ENCODE measurements around the gene NCR3LG1.

The NCR3LG1 gene, protein sequence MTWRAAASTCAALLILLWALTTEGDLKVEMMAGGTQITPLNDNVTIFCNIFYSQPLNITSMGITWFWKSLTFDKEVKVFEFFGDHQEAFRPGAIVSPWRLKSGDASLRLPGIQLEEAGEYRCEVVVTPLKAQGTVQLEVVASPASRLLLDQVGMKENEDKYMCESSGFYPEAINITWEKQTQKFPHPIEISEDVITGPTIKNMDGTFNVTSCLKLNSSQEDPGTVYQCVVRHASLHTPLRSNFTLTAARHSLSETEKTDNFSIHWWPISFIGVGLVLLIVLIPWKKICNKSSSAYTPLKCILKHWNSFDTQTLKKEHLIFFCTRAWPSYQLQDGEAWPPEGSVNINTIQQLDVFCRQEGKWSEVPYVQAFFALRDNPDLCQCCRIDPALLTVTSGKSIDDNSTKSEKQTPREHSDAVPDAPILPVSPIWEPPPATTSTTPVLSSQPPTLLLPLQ

DNA sequence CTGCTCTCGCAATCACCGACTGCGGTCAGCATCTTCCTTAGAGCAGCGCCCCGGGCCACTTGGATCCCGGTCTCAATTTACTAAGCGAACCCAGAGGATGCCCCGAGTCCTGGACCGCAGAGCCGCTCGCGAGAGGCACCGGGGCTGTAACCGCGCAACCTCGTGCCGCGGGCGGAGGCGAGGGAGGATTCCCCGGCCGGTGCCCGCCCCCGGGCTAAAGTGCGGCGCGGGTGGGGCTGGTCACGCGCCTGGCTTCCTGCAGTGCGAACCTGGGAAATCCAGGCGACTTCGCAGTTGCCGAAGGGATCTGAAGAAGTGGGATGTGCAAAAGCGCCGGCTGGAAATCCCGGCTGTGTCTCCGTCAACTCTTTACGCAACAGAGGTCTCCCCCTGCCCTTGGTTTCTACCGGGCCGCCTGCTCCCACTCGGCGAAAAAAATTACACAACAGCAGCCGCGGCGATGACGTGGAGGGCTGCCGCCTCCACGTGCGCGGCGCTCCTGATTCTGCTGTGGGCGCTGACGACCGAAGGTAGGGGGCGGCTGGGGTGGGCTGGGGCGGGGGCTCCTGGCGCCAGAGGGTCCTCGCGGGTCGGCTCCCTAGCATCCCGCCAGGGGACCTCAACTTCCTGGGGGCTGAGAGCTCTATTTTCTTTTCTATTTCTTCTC lies at the start of gene NCR3LG1:
TSS of gene NCR3LG1 (plus strand) at position 291 of the 667 bp plus-strand sequence. CDS start at position 461, 170 bp downstream.
- no peak for FAIRE-seq

DNA sequence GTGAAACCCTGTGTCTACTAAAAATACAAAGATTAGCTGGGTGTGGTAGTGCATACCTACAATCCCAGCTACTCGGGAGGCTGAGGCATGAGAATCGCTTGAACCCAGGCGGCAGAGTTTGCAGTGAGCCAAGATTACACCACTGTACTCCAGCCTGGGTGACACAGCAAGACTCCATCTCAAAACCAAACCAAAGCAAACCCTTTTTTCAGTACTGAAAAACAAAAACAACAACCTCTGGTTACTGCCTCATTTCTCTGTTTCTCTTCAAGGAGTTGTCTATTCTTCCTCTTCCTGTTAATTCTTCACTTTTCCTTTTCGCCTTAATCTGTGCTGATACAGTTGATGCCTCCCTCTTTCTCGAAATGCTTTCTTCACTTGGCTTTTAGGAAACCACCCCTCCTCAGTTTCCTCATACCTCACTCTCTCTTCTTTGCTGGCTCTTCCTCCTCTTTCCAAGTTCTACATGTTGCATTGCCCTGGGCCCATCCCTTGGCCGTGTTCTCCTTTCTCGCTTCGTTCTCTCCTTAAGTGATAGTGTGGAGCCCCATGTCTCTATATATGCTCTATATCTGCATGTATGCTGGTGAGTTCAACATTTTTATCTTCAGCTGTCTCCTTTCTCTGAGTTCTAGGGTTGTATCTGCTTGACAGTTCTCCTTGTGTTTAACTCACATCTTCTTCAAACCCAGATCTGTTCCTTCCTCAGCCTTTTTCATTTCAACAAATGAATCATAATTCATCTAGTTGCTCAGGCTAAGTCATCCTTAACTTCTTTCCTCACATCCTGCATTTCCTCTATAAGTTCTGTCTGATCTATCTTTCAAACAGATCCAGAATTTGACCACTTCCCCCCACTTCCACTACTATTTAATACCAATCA lies 38.0 kb upstream of the NCR3LG1 start:
- no peak for FAIRE-seq

DNA sequence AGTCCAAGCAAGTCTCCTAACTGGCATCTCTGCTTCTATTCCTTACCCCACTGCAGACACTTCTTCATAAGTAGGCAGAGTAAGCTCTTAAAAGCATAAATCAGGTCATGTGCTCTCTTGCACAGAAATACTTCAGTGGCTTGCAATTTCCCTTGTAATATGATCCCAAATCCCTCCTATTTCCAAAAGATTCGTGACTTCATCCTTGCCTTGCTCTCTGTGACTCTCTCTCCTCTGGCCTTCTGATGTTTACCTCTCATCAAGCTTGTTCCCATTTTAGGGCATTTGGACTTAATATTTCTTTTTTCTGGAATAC lies 37.4 kb upstream of the NCR3LG1 start:
- FAIRE-seq = no peak

DNA sequence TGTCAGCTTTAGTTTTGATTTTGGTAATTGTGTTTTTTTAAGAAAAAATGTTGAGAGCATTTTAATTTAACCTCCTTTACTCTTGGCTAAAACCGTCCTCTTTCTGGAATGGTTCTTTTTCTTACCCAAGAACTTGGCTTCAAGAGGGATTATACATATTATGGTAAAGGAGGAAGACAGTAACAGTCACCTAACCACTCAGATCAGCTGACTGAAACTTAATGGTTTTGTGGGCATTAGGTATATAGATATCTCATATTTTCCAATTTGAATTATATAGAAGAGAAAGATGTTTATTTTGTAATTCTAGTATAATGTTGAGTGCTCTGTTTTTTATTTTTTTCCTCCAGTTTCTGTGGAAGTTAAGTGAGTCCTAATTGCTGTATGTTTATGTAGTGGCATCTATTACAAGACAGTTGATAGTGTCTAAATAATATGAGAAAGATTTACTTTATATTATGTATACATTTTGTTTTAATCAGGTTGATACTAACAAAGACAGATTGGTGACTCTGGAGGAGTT lies 36.6 kb upstream of the NCR3LG1 start:
- no peak for FAIRE-seq

DNA sequence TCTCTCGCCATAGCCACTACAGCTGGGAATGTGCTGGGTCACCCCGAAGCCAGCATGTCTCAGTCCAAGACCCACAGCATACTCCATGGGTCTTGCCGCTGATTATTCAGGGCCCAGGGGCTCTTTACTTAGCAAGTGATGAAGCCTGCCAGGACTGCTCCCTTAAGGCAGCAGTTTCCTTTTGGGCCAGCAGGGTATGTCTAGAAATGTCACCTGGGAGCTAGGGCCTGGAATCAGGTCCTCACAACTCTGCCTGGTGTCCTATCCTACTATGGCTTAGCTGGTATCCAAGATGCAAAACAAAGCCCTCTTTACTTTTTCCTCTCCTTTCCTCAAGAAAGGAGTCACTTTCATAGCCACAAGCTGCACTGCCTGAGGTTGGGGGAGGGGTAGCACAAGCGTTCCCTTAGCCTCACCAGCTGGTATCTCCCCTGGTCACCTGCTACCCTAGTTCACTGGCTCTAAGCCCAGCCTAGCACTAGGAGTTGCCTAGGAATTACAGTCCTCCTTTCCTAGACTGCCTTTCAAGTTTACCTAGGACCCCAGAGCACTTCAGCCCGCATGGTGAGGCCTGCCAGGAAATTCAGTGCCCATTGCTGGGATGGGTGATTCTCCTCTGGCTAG lies 22.6 kb upstream of the NCR3LG1 start:
- FAIRE-seq = no peak

DNA sequence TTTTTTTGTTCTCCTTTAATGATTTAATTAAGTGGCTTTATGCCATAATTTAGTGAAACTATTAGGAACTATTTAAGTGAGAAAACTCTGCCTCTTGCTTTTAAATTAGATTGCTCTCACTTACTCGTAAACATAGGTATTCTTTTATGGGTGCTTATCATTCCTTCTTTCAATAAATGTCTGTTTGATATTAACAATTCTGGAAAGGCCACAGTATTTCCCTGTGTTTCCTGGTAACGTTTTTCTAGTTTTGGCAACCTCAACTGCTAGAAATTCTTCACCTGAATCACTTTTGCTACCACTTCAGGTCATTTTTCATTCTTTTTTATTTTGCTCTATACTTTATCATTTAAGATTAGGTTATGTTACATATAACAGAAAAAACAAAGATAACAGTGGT lies 19.9 kb upstream of the NCR3LG1 start:
- no peak for FAIRE-seq

DNA sequence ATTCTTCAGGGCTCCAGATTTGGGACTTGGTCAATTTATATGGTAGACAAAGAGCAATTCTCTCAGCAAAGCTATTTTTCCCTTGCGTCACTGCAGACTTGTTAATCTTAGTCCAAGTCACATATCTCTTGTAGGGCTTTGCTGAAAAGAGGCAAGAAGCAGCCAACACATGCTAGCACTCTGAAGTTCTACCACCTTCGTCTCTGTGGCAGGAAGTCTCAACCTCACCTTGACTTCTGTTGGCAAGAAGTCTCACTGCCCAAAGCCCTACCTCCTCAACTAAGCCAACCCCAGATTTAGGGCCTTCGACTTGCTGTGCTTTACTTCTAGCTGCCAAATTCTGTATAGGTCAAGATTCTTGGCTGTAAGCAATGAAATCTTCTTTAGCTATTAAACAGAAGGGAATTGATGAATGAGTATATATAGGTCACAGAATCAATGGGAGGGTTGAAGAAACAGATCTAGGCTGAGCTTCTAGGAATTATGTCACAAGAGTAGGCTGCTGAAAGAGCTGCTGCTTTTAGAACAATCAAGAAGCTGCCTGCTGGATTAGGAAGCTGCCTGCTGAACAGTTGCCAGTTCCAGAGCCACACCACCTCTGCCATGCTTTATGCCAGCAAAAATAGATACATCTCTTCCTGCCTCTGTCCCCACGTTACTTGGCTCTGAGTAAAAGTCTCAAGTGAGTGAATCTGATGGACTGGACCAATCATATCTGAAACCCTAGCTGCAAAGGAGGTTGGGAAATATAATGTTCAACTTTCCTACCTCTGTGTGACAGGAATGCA lies 17.6 kb upstream of the NCR3LG1 start:
- FAIRE-seq = no peak

DNA sequence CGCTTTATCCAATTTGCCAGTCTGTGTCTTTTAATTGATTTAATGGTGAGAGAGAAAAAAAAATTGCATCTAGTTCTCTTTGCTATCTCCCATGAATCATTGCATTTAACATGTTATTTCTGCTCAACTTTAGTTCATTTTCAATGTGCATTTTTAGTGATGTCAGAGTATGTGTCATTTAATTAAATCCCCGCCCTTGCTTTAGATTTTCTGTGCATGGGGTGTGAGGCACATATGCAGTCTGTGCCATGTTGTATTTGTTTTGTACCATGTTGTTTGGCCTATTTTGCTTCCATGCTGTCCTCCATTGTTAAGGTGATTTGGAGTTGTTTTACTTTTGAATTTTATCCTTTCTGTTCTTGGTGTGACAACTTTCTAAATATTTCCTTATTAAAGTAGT lies 8.3 kb upstream of the NCR3LG1 start:
- no peak for FAIRE-seq

DNA sequence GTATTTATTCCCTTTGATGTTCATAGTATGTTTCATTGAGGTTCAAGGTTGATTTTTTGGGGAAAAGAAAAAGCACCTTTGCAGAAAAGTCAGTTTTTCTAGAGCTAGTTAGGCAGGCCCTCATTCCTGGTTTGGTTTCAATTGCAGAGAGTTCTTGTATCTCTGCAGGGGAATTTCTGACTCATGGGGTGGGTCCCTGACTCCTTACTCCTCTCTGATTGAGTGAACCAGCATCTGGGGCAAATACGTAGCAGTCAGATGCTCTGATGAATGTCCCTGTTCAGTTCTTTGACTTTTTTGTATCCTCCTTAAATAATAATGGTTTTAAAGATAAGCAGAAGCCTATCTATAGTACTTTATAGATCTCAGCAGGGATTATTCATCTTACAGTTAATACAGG lies 7.7 kb upstream of the NCR3LG1 start:
- FAIRE-seq = no peak

DNA sequence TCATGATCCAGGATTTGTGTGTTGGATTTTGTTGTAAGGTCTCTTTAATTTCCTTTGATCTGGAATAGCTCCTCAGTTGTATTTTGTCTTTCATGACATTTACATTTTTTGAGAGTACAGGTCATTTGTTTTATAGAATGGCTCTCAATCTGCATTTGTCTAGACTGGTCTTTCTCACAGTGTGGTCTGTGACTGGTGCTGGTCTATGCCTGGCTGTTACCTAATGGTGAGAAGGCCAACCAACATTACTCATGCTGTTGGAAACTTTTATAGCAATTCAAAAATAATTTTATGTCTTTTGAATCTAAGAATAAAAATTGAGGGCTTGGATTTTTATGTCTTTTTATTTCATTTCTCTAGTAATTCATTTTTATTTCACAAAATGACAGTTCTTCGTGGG lies 3.9 kb upstream of the NCR3LG1 start:
- no peak for FAIRE-seq

DNA sequence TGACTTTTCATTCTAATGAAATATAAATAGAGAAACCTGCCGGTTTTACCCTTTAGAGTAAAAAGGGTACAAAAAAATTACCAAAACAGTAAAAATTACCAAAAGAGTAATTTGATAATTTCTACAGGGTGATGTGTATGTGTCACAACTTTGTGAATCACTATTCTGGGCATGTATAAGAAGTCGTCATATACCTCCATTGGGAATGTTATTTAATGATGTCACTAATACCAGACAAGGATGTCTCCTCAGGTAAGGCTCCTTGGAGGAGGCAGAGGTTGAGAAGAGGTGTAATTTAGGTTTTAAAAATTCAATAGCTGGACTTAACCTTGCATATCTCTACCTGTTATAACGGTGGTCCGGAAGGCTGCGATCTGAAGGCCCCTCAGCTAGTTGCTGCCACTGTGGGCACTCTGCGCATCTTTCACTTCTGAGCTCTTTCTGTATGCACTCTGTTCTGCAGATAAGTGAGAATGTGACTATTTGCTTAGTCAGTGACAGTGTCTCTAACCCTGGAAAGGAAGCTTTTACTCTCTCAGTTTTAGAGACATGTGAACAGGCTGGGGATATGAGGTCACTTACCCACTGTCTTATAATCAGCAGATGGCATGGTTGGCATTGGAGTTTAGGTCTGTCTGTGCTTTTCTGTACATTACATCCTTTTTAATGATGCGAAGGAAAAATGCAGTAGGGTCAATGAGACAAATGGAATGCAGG lies 987 bp upstream of the NCR3LG1 start:
- FAIRE-seq = no peak

DNA sequence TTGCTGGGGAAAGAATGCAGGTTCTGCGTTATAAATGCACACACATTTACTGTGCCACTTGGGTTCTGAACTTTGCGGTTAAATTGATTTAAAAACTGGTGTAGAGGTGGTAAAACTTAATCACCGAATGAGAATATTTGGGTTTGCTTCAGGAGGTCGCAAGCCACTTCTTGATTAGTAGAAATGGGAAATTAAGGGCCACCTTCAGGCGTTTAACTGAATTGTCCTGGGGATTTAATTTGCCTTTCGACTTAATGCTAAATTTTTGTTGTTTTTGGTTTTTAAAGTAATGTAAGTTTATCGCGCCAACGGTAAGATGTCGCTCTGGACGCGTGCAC lies 459 bp upstream of the NCR3LG1 start:
- no peak for FAIRE-seq

DNA sequence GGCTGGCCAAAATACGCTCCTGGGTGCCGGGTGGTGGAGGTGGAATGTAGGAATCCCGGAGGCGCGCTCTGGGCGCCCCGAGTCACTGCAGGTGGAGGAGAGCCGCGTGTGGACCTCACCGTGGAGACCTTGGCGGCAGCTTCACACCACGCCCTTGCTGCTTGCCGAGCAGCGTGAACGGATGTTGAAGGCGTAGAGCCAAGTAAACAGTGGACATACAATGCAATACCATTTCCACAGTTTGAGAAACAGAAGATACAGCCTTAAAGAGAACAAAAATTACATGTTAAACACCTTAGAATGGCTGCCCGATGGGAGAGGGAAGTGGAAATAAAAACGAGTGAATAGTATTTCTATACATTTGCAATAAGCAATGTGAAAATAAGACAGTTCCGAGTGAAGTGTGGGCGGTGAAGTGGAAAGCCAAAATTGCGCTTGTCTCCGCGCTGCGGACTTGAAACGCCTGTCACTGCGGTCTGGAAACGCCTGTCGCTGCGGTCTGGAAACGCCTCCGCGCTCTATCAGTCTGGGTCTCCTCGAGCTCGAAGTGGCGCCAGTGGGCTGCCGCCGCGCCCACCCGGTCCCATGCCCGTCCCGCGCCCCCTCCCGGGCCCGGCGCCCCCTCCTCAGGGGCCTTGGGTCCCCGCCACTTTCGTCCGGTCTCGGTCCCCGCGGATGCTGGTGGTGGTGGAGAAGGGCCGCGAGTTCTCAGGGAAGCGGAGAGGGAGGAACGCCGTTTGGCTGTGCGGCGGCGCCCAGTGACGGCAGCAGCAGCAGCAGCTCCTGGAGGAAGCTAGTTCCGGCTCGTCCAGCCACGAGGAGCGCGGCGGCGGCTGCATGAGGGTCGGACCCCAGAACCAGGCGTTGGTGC lies 1.6 kb downstream of the NCR3LG1 start:
- FAIRE-seq = no peak

DNA sequence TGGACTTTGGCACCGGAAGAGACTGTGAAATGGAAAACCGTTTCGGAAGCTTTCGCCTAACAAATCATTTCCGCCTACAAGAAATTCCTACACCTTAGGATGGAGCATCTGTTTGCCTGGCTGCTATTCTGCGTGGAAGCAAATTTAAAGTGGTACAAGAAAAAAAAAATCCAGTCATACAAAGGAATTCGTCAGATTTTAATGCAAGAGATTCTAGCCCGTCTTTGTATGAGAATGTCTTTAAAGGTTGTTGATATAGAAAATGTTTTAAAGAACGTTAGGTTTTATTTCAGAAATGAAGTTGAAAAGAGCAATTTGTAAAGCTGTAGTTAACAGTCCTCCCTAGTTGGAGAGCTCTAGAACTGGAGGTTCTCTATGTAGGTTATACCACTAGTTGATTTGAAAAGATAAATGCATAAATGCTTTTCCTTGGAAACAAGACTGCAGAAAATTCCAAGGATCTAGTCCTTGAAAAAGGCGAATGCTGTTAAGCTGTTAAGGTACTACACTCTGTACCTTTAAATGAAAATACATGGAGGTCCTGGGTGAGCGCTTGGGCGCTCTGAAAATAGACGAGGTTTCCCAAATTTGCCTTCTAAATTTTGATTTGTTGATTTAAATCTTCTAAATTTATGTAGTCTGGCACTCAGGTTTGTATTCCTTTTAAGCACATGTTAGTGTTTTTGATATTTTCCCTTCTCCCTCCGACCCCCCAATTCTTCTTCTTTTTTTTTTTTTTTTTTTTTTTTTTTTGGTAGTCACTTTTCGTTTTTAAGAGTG lies 2.4 kb downstream of the NCR3LG1 start:
- no peak for FAIRE-seq

DNA sequence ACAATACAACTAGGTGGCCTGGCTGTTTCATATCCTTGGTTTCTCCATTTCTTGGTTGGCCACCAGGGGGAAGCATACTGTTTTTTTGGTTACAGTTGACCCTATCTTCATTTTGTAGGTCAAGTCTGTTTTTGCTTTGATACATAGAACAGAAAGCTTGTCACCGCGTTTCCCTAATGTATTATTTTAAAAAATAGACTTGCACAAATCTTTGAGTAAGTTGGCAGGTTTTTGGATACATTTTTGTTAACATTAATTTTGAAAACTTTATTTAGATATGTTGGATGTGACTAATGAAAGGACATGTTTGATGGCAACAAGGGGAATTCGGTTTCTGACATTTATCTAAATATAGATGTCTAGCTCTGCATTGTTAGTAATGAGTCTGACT lies 3.0 kb downstream of the NCR3LG1 start:
- FAIRE-seq = peak; percentile 78

DNA sequence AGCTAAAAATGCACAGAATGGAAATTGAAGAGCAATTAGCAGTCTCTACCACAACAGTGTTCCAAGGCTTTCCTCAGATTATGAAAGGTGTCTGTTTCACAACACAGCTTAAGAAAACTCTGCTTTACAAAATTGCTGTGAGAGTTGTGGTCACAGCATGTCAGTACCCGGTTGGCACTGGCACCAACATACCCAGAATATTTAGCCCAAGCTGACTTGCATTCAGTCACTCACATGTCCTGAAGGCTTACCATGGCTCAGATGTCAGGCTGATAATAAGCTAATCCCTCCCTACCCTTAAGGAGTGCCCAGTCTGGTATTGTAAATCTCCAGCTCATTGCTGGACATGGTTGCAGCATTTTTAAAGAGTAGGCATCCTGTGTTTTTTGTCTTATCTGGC lies 14.9 kb downstream of the NCR3LG1 start:
- FAIRE-seq = no peak

DNA sequence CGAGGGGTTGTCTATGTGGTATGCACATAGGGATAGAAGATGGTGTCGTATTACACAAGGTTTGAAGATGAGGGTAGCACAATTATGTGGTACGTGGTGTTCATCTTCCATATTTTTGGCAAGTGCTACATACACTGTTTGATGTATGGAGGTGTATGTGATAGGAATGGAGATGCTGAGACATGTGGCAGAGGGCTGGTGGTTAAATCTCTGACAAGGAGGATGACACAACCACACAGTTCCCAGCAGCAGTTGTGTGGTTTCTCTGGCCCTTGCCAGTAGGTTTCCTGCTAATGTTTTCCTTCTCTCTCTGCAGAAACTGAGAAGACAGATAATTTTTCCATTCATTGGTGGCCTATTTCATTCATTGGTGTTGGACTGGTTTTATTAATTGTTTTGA lies 17.0 kb downstream of the NCR3LG1 start:
- FAIRE-seq = no peak

DNA sequence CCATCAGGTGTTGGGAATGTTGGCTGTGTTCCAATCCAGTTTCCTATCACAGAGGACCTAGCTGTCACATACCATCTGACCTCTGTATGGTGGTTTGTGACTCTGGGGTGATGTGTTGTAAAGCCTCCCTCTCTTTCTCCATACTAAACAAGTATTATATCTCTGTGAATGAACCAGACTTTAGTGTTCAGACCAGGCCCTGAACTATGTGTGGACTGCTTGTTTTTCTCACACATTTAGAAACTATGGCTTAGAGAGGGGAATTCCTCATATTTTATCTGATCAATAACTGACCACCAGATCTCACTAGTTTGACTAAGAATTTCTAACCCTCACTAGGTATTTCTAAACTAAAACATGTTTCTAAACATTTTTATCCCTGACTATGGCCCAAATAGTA lies 17.5 kb downstream of the NCR3LG1 start:
- FAIRE-seq = no peak

DNA sequence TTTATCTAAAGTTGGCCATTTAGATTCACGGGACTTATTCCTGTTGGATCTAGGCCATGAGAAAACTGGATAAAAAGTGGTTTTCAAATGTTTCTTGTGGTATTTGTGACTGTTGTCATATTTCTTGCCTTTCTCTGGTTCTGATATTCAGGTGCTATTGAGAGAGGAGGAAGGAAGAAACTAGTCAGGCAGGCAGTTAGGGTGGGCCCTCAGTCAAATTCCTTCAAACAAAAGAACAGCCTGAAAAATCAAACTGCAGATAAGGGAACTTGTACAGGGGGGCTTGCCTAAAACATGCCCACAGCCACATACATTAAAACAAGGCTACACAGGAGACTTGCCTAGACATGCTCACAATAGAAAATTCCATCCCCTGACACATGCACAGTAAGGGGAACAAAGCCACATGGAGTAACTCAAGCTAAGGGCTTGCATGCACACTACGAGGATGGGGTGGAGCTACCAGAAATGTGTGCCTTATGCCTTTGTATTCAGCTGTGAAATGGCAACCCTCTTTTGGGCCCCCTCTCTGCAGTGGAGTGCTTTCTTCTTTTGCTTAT lies 18.2 kb downstream of the NCR3LG1 start:
- FAIRE-seq = no peak
